Measurements from ENCODE around the gene NOL6.
"Not testable (repeated sequence)": the region's sequence is repeated elsewhere in the genome, so short reads cannot be mapped to it uniquely, and the experiment has no call there.

Gene NOL6

GRCh38 chr9:33472881-33473615 is 676 bp downstream of the NOL6 start:
- DNase-seq (ENCODE audit: low spot score): no peak

GRCh38 chr9:33472171-33472880 is 1.4 kb downstream of the NOL6 start:
- DNase-seq (ENCODE audit: low spot score): no peak

GRCh38 chr9:33471361-33471760 is 2.4 kb downstream of the NOL6 start:
- DNase-seq (ENCODE audit: low spot score): no peak

- DNase-seq (ENCODE audit: low spot score): no peak
Measured at GRCh38 chr9:33469891-33470290, 3.8 kb downstream of the NOL6 start.

GRCh38 chr9:33468797-33469621 is 4.7 kb downstream of the NOL6 start:
- no peak for DNase-seq (ENCODE audit: low spot score)

- no peak for DNase-seq (ENCODE audit: low spot score)
Measured at GRCh38 chr9:33468215-33468730, 5.5 kb downstream of the NOL6 start.

- no peak for DNase-seq (ENCODE audit: low spot score)
Measured at GRCh38 chr9:33467526-33467925, 6.2 kb downstream of the NOL6 start.

- peak; percentile 50 for DNase-seq (ENCODE audit: low spot score)
Measured at GRCh38 chr9:33466565-33467495, 6.9 kb downstream of the NOL6 start.

- DNase-seq (ENCODE audit: low spot score): no peak
Measured at GRCh38 chr9:33465596-33466564, 7.8 kb downstream of the NOL6 start.

GRCh38 chr9:33465096-33465495 is 8.6 kb downstream of the NOL6 start:
- DNase-seq (ENCODE audit: low spot score): no peak

- no peak for DNase-seq (ENCODE audit: low spot score)
Measured at GRCh38 chr9:33464045-33464636, 9.6 kb downstream of the NOL6 start.

GRCh38 chr9:33463151-33463550 is 10.6 kb downstream of the NOL6 start:
- no peak for DNase-seq (ENCODE audit: low spot score)

- no peak for DNase-seq (ENCODE audit: low spot score)
Measured at GRCh38 chr9:33461492-33461891, 12.2 kb downstream of the NOL6 start.

GRCh38 chr9:33460854-33461253 is 12.9 kb downstream of the NOL6 start:
- DNase-seq (ENCODE audit: low spot score): no peak

GRCh38 chr9:33459115-33459514 is 14.6 kb downstream of the NOL6 start:
- DNase-seq (ENCODE audit: low spot score): no peak

- peak; percentile 67 for DNase-seq (ENCODE audit: low spot score)
Measured at GRCh38 chr9:33458444-33458843, 15.3 kb downstream of the NOL6 start.

GRCh38 chr9:33455945-33456344 is 17.8 kb downstream of the NOL6 start:
- DNase-seq (ENCODE audit: low spot score): no peak

GRCh38 chr9:33455456-33455855 is 18.3 kb downstream of the NOL6 start:
- DNase-seq (ENCODE audit: low spot score): not testable (repeated sequence)

- not testable (repeated sequence) for DNase-seq (ENCODE audit: low spot score)
Measured at GRCh38 chr9:33454661-33455026, 19.1 kb downstream of the NOL6 start.

Data from LoVo (cell line).